ENCODE data around the gene DUSP22.

The DUSP22 gene

GRCh38 chr6:360349-360748, 68.1 kb downstream of the DUSP22 start:
- H3K9ac ChIP-seq (ENCODE audit: low read length), result no peak overlapping the region
- H3K4me1 ChIP-seq (ENCODE audit: control insufficient read depth, insufficient read depth, low read length), result peaks cover 3% of the 10 kb centered on the region
- no peaks in the 10 kb centered on the region for H3K36me3 ChIP-seq (ENCODE audit: control insufficient read depth, insufficient read depth, low read length, severe bottlenecking)
- peaks cover 31% of the 10 kb centered on the region for H3K27me3 ChIP-seq (replicated peaks; ENCODE audit: control insufficient read depth, insufficient read depth, low read length)
- no peaks in the 10 kb centered on the region for H3K9me3 ChIP-seq (ENCODE audit: control insufficient read depth, low read length)
- no peak for DNase-seq (ENCODE audit: low read depth)
- H3K4me3 ChIP-seq (ENCODE audit: low read length), result no peak overlapping the region

DNA sequence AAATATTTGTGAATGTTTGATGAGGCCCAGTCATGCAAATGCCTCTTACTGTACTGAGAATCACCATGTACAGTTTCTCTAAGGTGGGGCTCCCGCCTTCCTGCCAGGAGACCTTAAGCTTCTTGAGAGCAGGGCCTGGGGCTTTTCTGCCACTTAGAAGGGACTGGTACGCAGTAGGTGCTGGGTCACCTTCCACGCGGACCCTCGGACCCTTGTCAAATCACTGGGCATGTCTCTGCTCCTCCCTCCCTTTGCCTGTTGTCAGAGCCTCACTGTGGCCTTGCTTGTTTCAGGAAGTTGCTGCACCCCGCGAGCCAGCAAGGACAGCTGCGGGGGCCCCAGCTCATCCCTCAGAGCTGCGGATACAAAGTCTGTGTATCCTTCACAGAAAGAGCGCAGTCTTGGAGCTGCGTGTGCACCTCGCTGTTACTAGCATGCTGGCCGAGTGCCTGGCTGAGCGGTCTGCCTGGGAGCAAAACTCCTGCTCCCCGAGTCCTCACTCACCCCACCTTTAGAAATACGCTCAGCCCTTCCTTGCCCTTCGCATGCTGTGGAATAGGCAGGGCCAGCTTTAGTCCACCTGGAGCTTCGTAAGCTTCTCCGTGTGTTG, 68.6 kb downstream of the DUSP22 start:
- H3K27me3 ChIP-seq (replicated peaks; ENCODE audit: control insufficient read depth, insufficient read depth, low read length), result peaks cover 35% of the 10 kb centered on the region
- H3K9ac ChIP-seq (ENCODE audit: low read length), result no peak overlapping the region
- H3K36me3 ChIP-seq (ENCODE audit: control insufficient read depth, insufficient read depth, low read length, severe bottlenecking), result no peaks in the 10 kb centered on the region
- H3K4me3 ChIP-seq (ENCODE audit: low read length), result no peak overlapping the region
- no peaks in the 10 kb centered on the region for H3K9me3 ChIP-seq (ENCODE audit: control insufficient read depth, low read length)
- peaks cover 3% of the 10 kb centered on the region for H3K4me1 ChIP-seq (ENCODE audit: control insufficient read depth, insufficient read depth, low read length)
- no peak for DNase-seq (ENCODE audit: low read depth)

DNA sequence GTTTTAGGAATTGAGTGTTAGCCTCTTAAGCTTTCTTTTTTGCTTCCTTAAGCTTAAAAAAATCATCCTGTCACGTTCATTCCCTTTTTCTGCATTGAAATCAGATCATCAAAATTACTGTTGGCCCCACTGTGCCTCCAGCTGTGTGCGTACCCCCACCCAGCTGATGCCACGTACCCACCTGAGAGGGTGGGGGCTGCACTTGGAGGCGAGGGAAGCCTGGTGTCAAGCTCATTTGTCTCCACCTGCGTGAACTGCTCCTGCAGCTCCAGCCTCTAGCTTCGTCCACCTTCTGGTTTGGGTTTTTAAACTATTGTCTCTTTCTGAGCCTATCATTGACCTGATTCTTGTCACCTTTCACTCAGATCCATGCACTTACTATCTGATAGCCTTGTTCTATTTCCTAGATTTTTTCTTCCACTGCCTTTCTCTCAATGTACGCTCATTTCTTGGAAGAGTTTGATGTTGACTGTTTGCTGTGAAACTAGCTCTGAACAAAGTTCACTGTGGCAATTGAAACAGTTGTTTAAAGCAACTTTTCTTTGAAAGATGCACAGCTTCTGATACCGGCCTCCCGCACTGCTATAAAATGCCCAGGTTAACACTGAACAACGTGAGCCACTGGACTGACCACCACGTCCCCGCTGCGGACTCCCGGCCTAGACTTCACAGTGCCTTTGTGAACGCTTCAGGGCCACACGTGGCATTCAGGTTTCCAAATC, 69.3 kb downstream of the DUSP22 start:
- Histone ChIP-seq H3K4me3 (ENCODE audit: low read length) (no peak overlapping the region), H3K36me3 (ENCODE audit: control insufficient read depth, insufficient read depth, low read length, severe bottlenecking) (no peaks in the 10 kb centered on the region), H3K9ac (ENCODE audit: low read length) (no peak overlapping the region), H3K4me1 (ENCODE audit: control insufficient read depth, insufficient read depth, low read length) (peaks cover 7% of the 10 kb centered on the region), H3K27me3 (replicated peaks; ENCODE audit: control insufficient read depth, insufficient read depth, low read length) (peaks cover 42% of the 10 kb centered on the region), H3K9me3 (ENCODE audit: control insufficient read depth, low read length) (no peaks in the 10 kb centered on the region)
- DNase-seq (ENCODE audit: low read depth), result no peak

- H3K9me3 ChIP-seq (ENCODE audit: control insufficient read depth, low read length), result no peaks in the 10 kb centered on the region
- no peak overlapping the region for H3K9ac ChIP-seq (ENCODE audit: low read length)
- peaks cover 50% of the 10 kb centered on the region for H3K27me3 ChIP-seq (replicated peaks; ENCODE audit: control insufficient read depth, insufficient read depth, low read length)
- no peaks in the 10 kb centered on the region for H3K36me3 ChIP-seq (ENCODE audit: control insufficient read depth, insufficient read depth, low read length, severe bottlenecking)
- H3K4me3 ChIP-seq (ENCODE audit: low read length), result no peak overlapping the region
- H3K4me1 ChIP-seq (ENCODE audit: control insufficient read depth, insufficient read depth, low read length), result peaks cover 9% of the 10 kb centered on the region
- no peak for DNase-seq (ENCODE audit: low read depth)
These were observed 70.1 kb downstream of the DUSP22 start for GRCh38 chr6:362231-362923.

- no peak for DNase-seq (ENCODE audit: low read depth)
- Histone ChIP-seq H3K4me3 (ENCODE audit: low read length) (no peak overlapping the region), H3K9ac (ENCODE audit: low read length) (no peak overlapping the region), H3K36me3 (ENCODE audit: control insufficient read depth, insufficient read depth, low read length, severe bottlenecking) (no peaks in the 10 kb centered on the region), H3K27me3 (replicated peaks; ENCODE audit: control insufficient read depth, insufficient read depth, low read length) (peaks cover 53% of the 10 kb centered on the region), H3K9me3 (ENCODE audit: control insufficient read depth, low read length) (no peaks in the 10 kb centered on the region), H3K4me1 (ENCODE audit: control insufficient read depth, insufficient read depth, low read length) (peaks cover 9% of the 10 kb centered on the region)
These were observed 70.6 kb downstream of the DUSP22 start for GRCh38 chr6:362924-363249.

- Histone ChIP-seq H3K27me3 (replicated peaks; ENCODE audit: control insufficient read depth, insufficient read depth, low read length) (peaks cover 52% of the 10 kb centered on the region), H3K9ac (ENCODE audit: low read length) (no peak overlapping the region), H3K9me3 (ENCODE audit: control insufficient read depth, low read length) (no peaks in the 10 kb centered on the region), H3K4me1 (ENCODE audit: control insufficient read depth, insufficient read depth, low read length) (peaks cover 9% of the 10 kb centered on the region), H3K36me3 (ENCODE audit: control insufficient read depth, insufficient read depth, low read length, severe bottlenecking) (no peaks in the 10 kb centered on the region), H3K4me3 (ENCODE audit: low read length) (no peak overlapping the region)
- DNase-seq (ENCODE audit: low read depth), result no peak
These were observed 71.0 kb downstream of the DUSP22 start for GRCh38 chr6:363291-363690.

- Histone ChIP-seq H3K36me3 (ENCODE audit: control insufficient read depth, insufficient read depth, low read length, severe bottlenecking) (no peaks in the 10 kb centered on the region), H3K9me3 (ENCODE audit: control insufficient read depth, low read length) (no peaks in the 10 kb centered on the region), H3K27me3 (replicated peaks; ENCODE audit: control insufficient read depth, insufficient read depth, low read length) (peaks cover 56% of the 10 kb centered on the region), H3K9ac (ENCODE audit: low read length) (no peak overlapping the region), H3K4me1 (ENCODE audit: control insufficient read depth, insufficient read depth, low read length) (peaks cover 9% of the 10 kb centered on the region), H3K4me3 (ENCODE audit: low read length) (no peak overlapping the region)
- DNase-seq (ENCODE audit: low read depth), result no peak
These were observed 71.6 kb downstream of the DUSP22 start for GRCh38 chr6:363909-364308.

DNA sequence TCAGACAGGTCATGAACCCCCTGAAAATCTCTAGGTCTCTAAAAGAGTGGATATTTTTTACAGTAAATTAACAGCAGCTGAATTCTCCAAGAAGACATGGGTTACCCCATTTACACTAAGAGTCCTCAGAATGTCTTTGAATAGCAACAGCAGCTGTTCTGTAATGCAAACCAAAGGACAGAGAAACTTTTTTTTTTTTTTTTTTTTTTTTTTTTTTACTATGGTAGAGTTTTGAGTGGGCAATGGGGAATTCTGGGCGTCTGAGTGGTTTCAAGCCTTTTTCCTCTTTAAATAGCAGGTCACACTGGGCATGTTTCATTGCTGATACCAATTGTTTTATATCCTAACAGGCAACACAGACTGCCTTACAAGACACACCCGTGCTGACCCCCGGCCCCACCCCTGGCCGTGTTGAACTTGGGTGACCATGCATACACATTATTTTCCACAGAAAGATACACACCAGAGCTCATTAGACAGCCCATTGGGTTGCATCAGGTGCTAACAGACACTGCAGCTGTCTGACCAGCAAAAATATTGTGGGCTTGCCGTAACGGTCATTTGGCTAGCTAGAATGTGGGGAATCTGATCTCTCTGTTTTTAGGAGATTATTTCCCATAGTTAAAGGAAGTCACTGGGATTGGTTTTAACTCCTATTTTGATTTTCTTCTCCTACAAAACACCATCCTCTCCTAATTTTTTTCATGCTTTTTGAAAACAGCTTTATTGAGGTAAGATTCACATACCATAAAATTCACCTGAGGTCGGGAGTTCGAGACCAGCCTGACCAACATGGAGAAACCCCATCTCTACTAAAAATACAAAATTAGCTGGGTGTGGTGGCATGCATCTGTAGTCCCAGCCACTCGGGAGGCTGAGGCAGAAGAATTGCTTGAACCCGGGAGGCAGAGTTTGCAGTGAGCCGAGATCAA, 72.6 kb downstream of the DUSP22 start:
- no peak overlapping the region for H3K9ac ChIP-seq (ENCODE audit: low read length)
- no peak overlapping the region for H3K4me3 ChIP-seq (ENCODE audit: low read length)
- H3K27me3 ChIP-seq (replicated peaks; ENCODE audit: control insufficient read depth, insufficient read depth, low read length), result peaks cover 65% of the 10 kb centered on the region
- DNase-seq (ENCODE audit: low read depth), result no peak
- H3K36me3 ChIP-seq (ENCODE audit: control insufficient read depth, insufficient read depth, low read length, severe bottlenecking), result no peaks in the 10 kb centered on the region
- H3K4me1 ChIP-seq (ENCODE audit: control insufficient read depth, insufficient read depth, low read length), result peaks cover 9% of the 10 kb centered on the region
- H3K9me3 ChIP-seq (ENCODE audit: control insufficient read depth, low read length), result no peaks in the 10 kb centered on the region

- Histone ChIP-seq H3K9ac (ENCODE audit: low read length) (no peak overlapping the region), H3K36me3 (ENCODE audit: control insufficient read depth, insufficient read depth, low read length, severe bottlenecking) (no peaks in the 10 kb centered on the region), H3K4me1 (ENCODE audit: control insufficient read depth, insufficient read depth, low read length) (peaks cover 9% of the 10 kb centered on the region), H3K27me3 (replicated peaks; ENCODE audit: control insufficient read depth, insufficient read depth, low read length) (peaks cover 74% of the 10 kb centered on the region), H3K4me3 (ENCODE audit: low read length) (no peak overlapping the region), H3K9me3 (ENCODE audit: control insufficient read depth, low read length) (no peaks in the 10 kb centered on the region)
- no peak for DNase-seq (ENCODE audit: low read depth)
These were observed 73.5 kb downstream of the DUSP22 start for GRCh38 chr6:365835-366234.

DNA sequence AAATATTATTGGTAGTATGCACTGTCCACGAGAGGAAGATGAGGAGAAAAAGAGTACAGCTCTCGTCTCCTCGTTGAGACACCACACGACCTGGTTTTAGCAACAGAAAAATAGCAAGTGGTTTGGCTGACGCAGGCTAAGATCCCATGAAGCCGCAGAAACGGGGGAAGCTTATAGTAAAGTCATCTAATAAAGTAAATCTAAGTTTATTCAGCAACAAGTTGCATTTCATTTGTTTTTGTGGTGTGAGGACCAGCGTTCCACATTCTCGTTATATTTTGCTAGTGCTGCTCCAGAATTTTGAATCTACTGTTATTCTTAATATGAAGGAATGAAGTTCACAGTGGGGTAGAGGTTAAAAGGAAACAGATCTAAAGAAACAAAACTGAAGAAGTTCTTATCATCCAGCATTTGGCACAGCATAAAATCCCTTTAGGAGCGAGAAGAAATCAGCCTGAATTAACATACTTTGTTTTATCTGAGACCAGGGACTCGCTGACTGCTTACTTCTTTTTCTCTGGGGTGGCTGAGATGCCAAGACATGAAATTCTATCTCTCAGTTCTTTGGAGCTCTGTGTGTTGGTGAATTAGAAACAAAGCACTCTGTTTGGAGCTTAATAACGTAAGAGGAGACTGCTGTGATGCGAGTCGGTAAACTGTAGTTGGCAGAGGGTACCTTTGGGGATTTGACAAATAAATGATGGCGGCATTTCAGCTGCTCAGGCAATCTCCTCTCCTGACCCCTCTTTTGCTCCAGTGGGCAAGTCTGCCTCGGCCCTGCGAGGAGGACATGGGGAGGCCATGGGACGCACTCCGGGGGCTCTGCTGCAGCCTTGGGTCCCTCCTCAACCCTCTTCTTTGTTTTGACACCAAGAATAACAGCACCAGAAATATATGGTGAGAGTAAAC, 74.4 kb downstream of the DUSP22 start:
- Histone ChIP-seq H3K27me3 (replicated peaks; ENCODE audit: control insufficient read depth, insufficient read depth, low read length) (peaks cover 70% of the 10 kb centered on the region), H3K9ac (ENCODE audit: low read length) (no peak overlapping the region), H3K36me3 (ENCODE audit: control insufficient read depth, insufficient read depth, low read length, severe bottlenecking) (no peaks in the 10 kb centered on the region), H3K4me1 (ENCODE audit: control insufficient read depth, insufficient read depth, low read length) (peaks cover 6% of the 10 kb centered on the region), H3K9me3 (ENCODE audit: control insufficient read depth, low read length) (no peaks in the 10 kb centered on the region), H3K4me3 (ENCODE audit: low read length) (no peak overlapping the region)
- DNase-seq (ENCODE audit: low read depth), result peak; percentile 27

Data from adipocyte (in vitro differentiated cells).